Measurements from ENCODE around the gene SUPT4H1. TPM values are rescaled to one million over a fixed set of nuclear protein-coding genes. Genes with fewer than 3 reads are reported as not detected.

The SUPT4H1 gene
- total RNA-seq, 1 experiment from 2014 or later = 70.9 TPM

GRCh38 chr17:58332778-58333735, 18.9 kb downstream of the SUPT4H1 start:
- Mint-ChIP-seq H3K9me3 (ENCODE audit: unreplicated experiment) (no peaks in the 10 kb centered on the region), H3K4me1 (ENCODE audit: low read depth, unreplicated experiment) (peaks cover 11% of the 10 kb centered on the region), H3K27ac (ENCODE audit: unreplicated experiment) (no peak overlapping the region), H3K27me3 (ENCODE audit: insufficient read depth, unreplicated experiment) (no peaks in the 10 kb centered on the region), H3K4me3 (ENCODE audit: unreplicated experiment) (no peak overlapping the region), H3K36me3 (ENCODE audit: insufficient read depth, unreplicated experiment) (peaks cover 44% of the 10 kb centered on the region)
- POLR2A ChIA-PET = interaction anchor here (0.8 kb wide), 1 partner anchor 84 kb away, joined by 3 read pairs; the partner anchor contains the start of gene RNF43
- intact Hi-C loops (cut with micrococcal nuclease; ENCODE audit: unreplicated experiment) = no loop called here
- no peak for DNase-seq
- peaks cover 22% of the 10 kb centered on the region for H3K4me1 ChIP-seq
- TF ChIP-seq CTCF (IDR thresholded peaks at IDR 0.05; ENCODE audit: insufficient read depth in 1 of 2, low read depth in 1 of 2, low read length in 1 of 2, severe bottlenecking in 1 of 2, unreplicated experiment in 1 of 2) = no peak
- no TSS peak for BruUV-seq (replicated peaks)
- CTCF ChIA-PET = no interaction called here
- H3K27me3 ChIP-seq (replicated peaks; ENCODE audit: control insufficient read depth, insufficient read depth, low read length) = no peaks in the 10 kb centered on the region
- H3K4me3 ChIP-seq (ENCODE audit: low read depth, low read length) = no peak overlapping the region
- H3K9me3 ChIP-seq = no peaks in the 10 kb centered on the region
- no peaks in the 10 kb centered on the region for H3K36me3 ChIP-seq (ENCODE audit: control insufficient read depth, insufficient read depth, low read length)

DNA sequence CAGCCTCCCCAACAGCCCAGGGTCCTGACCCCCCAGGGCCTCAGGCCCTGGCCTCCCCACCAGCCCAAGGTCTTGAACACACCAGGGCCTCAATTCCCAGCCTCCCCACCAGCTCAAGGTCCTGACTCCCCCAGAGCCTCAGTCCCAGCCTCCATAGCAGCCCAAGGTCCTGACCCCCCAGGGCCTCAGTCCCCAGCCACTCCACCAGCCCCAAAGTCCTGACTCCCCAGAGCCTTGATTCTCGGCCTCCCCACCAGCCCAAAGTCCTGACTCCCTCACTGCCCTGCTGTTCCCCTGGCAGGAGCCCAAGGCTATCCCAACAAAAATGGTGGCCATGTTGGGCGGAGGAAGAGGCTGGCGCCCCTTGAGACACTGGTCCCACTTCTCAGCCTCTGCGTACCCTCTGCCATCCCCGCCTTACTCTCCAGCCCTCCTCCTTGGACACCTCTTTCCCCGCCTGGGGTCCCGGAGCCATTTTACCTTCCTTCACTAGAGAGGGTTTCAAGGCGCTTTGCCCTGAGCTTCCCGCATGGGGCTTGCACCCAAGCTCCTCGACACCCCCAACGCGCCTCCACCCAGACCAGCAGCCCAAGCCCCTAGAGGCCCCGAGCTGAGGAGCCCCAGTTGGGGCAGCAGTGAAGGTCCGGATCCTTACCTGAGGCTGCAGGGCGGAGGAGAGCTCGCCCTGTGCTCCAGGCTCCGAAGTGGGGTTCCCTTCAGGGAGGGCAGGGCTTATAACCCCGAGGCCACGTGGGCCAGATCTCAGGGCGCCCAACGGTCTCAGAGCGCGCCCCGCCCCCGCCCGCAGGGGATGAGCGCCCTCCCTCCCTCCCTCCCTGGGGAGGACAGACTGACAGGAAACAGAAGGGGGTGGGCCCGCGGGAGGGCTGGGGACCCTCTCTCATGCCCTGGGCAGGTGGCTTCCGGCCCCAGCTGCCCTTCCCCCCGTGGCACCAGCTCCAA, 19.9 kb downstream of the SUPT4H1 start:
- no peak for DNase-seq
- Mint-ChIP-seq H3K4me1 (ENCODE audit: low read depth, unreplicated experiment) (peaks cover 5% of the 10 kb centered on the region), H3K27ac (ENCODE audit: unreplicated experiment) (peak overlapping the region; percentile 70), H3K9me3 (ENCODE audit: unreplicated experiment) (no peaks in the 10 kb centered on the region), H3K36me3 (ENCODE audit: insufficient read depth, unreplicated experiment) (peaks cover 35% of the 10 kb centered on the region), H3K27me3 (ENCODE audit: insufficient read depth, unreplicated experiment) (no peaks in the 10 kb centered on the region), H3K4me3 (ENCODE audit: unreplicated experiment) (no peak overlapping the region)
- Histone ChIP-seq H3K4me1 (peaks cover 12% of the 10 kb centered on the region), H3K36me3 (ENCODE audit: control insufficient read depth, insufficient read depth, low read length) (no peaks in the 10 kb centered on the region), H3K9me3 (no peaks in the 10 kb centered on the region), H3K27me3 (replicated peaks; ENCODE audit: control insufficient read depth, insufficient read depth, low read length) (no peaks in the 10 kb centered on the region), H3K4me3 (ENCODE audit: low read depth, low read length) (no peak overlapping the region)
- no peak for TF ChIP-seq CTCF (IDR thresholded peaks at IDR 0.05; ENCODE audit: insufficient read depth in 1 of 2, low read depth in 1 of 2, low read length in 1 of 2, severe bottlenecking in 1 of 2, unreplicated experiment in 1 of 2)
- ChIA-PET CTCF (no interaction called here), POLR2A (interaction anchor here (0.5 to 0.8 kb wide), 2 partner anchors 24 to 85 kb away, joined by 3 to 7 read pairs; partner anchors contain the start of gene RNF43)
- no TSS peak for BruUV-seq (replicated peaks)
- intact Hi-C loops (cut with micrococcal nuclease; ENCODE audit: unreplicated experiment) = no loop called here
